Fibroblast of villous mesenchyme (primary cell): ENCODE measurements around the gene S100A3. TPM values are rescaled to one million over a fixed set of nuclear protein-coding genes. Genes with fewer than 3 reads are reported as not detected.

Experiments used
- DNase-seq: peaks from one replicate; pipeline ENCODE4 v3.0.0-alpha.2; 2010; ENCODE audit warnings: low read depth
- H3K4me3 ChIP-seq: 2 replicates; pipeline ENCODE4 v1.5.1; 2011; ENCODE audit warnings: low read depth, mild to moderate bottlenecking, low read length
- CTCF ChIP-seq: IDR thresholded peaks from 2 replicates; pipeline ENCODE4 v1.5.1; 2012; ENCODE audit warnings: low read depth, mild to moderate bottlenecking, low read length; ENCODE audit not compliant: insufficient read depth
- total RNA-seq: library from RNA; depleted of rRNA; stranded (reverse); fragments of >200 nt; gene quantifications from 2 replicates; pipeline ENCODE4 v1.2.3, GENCODE V29; 2012

S100A3 gene
- total RNA-seq, 1 donor, result 20.3 TPM

GRCh38 chr1:153542956-153543711 is 5.9 kb downstream of the S100A3 start:
- H3K4me3 ChIP-seq, result peak overlapping the region; percentile 61
- no peak for TF ChIP-seq CTCF
- no peak for DNase-seq

GRCh38 chr1:153541641-153542590 is 7.1 kb downstream of the S100A3 start:
- no peak overlapping the region for H3K4me3 ChIP-seq
- DNase-seq, result no peak
- no peak for TF ChIP-seq CTCF

- DNase-seq, result no peak
These were observed 8.4 kb downstream of the S100A3 start, which contains the start of gene S100A5 for GRCh38 chr1:153540394-153541361. S100A5 (minus strand) TSS chr1:153540934; CDS start chr1:153540191, 743 bp downstream.

GRCh38 chr1:153539395-153540093 is 9.5 kb downstream of the S100A3 start:
- TF ChIP-seq CTCF, result no peak
- no peak for DNase-seq
- no peak overlapping the region for H3K4me3 ChIP-seq

More at GRCh38 chr1:153540394-153541361, 8.4 kb downstream of the S100A3 start, which contains the start of gene S100A5:
- H3K4me3 ChIP-seq, result no peak within 1 kb of the TSS
- no peak for TF ChIP-seq CTCF

- H3K4me3 ChIP-seq, result no peak overlapping the region
- TF ChIP-seq CTCF, result no peak
- DNase-seq, result no peak
These were observed 10.7 kb downstream of the S100A3 start for GRCh38 chr1:153538315-153538821.
